ENCODE measurements around the gene GPATCH8.
"Not testable (repeated sequence)": the region's sequence is repeated elsewhere in the genome, so short reads cannot be mapped to it uniquely, and the experiment has no call there.

GPATCH8 gene

DNA sequence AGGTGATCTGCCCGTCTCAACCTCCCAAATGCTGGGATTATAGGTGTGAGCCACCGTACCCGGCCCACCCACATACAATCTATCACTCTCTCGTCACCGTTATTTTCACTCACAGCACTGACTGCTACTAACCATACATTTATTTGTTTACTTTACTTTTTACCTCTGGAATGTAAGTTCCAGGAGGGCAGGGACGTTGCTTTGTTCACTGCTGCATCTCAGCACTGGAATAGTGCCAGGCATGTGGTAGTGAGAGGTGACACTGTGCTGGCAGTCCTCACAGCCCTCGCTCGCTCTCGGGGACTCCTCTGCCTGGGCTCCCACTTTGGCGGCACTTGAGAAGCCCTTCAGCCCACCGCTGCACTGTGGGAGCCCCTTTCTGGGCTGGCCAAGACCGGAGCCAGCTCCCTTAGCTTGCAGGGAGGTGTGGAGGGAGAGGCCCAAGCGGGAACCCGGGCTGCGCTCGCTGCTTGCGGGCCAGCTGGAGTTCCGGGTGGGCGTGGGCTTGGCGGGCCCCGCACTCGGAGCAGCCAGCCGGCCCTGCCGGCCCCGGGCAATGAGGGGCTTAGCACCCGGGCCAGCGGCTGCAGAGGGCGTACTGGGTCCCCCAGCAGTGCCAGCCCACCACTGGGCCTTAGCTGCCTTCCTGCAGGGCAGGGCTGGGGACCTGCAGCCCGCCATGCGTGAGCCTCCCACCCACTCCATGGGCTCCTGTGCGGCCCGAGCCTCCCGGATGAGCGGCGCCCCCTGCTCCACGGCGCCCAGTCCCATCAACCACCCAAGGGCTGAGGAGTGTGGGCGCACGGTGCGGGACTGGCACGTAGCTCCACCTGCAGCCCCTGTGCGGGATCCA lies 134.6 kb downstream of the GPATCH8 start:
- not testable (repeated sequence) for H3K4me3 Mint-ChIP-seq; H3K27ac Mint-ChIP-seq; H3K36me3 Mint-ChIP-seq; H3K4me1 Mint-ChIP-seq (ENCODE audit: low read depth); H3K27me3 Mint-ChIP-seq; H3K9me3 Mint-ChIP-seq (ENCODE audit: low read depth)

DNA sequence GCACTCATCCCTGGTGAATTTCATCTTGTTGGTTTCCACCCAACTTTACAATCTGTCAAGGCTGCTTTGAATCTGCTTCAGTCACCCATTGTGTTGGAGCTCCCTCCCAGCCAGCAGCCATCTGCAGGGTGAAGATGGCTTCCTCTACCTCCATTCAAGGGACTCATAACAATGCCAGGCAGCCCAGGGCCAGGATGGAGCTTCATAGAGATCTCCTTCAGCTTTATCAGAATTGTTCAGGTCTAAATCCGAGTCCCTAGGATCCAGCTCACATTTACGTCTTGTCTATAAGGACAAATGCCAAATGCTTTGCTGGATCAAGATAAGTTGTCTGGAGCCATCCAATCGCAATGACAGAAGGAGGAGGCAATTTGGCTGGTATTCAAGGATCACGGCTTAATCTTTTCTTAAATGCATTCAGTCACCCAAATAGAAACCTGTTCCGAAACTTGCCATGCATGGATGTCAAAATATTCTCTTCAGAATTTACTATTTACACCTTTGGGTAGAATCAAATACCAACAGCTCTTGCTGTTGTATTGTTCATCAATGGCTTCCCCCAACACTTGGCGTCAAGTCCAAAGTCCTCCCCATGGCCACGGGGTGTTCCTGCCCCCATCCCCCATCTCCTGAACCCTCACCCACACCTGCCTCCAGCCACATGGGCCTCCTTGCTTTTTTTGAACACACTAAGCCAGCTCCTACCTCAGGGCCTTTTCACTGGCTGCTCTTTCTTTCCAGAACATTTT lies 135.8 kb downstream of the GPATCH8 start:
- no peaks in the 10 kb centered on the region for H3K36me3 Mint-ChIP-seq
- H3K4me1 Mint-ChIP-seq (ENCODE audit: low read depth): peaks cover 9% of the 10 kb centered on the region
- no peaks in the 10 kb centered on the region for H3K9me3 Mint-ChIP-seq (ENCODE audit: low read depth)
- peaks cover 5% of the 10 kb centered on the region for H3K27me3 Mint-ChIP-seq
- no peak overlapping the region for H3K4me3 Mint-ChIP-seq
- H3K27ac Mint-ChIP-seq: no peak overlapping the region

DNA sequence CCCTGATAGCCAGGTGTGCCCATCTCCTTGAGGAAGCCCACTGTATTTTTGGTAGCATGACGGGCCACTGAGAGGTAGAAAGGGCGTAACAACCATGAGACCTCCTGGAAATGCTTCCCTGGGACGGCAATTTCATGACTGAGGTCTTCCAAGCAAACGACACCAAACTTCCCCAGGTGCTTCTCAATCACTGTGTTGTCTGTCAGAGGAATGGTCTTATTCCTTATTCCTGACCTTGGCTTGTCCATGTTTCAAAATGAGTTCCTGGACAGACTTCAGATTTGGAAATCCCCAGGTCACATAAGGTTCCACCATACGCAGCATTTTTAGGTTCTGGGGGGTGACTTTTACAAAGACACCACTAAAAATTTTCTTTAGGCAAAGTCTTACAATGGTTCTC lies 138.2 kb downstream of the GPATCH8 start:
- H3K27ac Mint-ChIP-seq; H3K36me3 Mint-ChIP-seq; H3K27me3 Mint-ChIP-seq; H3K9me3 Mint-ChIP-seq (ENCODE audit: low read depth); H3K4me1 Mint-ChIP-seq (ENCODE audit: low read depth): not testable (repeated sequence)
- H3K4me3 Mint-ChIP-seq: peak overlapping the region; percentile 50

DNA sequence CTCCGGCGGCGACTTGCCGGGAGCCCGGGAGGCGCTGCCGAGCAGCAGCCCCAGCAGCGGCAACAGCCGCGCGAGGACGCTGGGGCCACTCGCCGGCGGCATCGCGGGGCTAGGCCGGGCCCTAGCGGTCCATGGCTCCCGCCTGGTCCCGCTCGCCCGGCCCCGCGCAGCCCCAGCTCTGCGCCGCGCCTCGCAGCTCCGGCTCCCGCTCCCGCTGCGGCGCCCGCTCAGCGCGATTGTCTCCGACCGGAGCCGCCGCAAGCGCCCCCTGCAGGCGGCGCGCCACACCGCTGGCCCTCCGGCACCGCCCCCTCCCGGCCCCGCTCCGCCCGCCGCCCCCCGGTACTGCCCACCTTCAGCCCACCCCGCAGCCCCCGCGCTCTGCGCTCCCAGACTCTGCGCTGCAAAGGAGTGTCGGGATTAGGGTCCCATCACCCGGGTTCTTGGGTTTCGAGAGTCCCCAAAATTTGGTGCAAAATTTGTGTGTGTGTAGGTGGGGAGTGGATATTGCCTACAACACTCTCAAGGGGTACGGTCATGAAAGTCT lies 139.5 kb downstream of the GPATCH8 start, which contains the start of gene FAM171A2:
Gene FAM171A2, minus strand, starts transcription at position 241 of the 547 bp plus-strand sequence. Its CDS starts 139 bp downstream, at position 102.
- Mint-ChIP-seq H3K27ac (no peak within 1 kb of the TSS), H3K4me3 (peak within 1 kb of the TSS; percentile 80), H3K27me3 (peaks cover 2% of the 10 kb centered on the region), H3K4me1 (ENCODE audit: low read depth) (peaks cover 9% of the 10 kb centered on the region), H3K36me3 (no peaks in the 10 kb centered on the region), H3K9me3 (ENCODE audit: low read depth) (no peaks in the 10 kb centered on the region)

DNA sequence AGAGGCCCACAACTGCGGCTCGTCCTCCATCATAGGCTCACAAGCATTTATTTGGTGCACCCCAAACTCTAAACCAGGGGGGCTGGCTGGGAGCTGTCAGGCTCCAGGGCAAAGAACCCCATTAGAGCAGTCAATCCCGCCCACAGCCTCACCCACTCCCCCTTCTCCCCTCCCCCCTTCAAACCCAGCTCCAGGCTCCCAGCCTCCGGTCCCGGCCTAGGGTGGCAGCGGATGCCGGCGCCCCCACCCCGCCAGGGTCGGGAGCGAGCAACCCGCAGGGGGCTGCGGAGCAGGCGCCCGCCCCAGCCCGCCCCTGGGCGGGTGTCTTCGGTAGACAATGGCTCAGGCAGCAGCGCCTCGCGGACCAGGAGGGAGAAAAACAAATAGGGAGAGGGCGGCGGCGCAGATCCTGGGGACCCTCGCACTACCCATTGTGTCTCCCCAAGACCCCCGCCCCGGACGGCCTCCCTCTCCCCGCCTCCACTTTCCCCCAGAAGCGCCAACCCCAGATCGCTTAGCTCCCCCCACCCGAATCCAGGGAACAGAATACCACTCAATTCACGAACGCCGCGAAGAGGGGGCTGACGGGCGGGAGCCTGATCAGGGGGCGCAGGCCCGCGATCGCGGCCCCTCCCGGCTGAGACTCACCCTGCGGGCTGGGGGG lies 140.1 kb downstream of the GPATCH8 start:
- Mint-ChIP-seq H3K36me3 (no peaks in the 10 kb centered on the region), H3K27ac (no peak overlapping the region), H3K9me3 (ENCODE audit: low read depth) (no peaks in the 10 kb centered on the region), H3K4me1 (ENCODE audit: low read depth) (peaks cover 9% of the 10 kb centered on the region), H3K4me3 (peak overlapping the region; percentile 80), H3K27me3 (peaks cover 2% of the 10 kb centered on the region)

DNA sequence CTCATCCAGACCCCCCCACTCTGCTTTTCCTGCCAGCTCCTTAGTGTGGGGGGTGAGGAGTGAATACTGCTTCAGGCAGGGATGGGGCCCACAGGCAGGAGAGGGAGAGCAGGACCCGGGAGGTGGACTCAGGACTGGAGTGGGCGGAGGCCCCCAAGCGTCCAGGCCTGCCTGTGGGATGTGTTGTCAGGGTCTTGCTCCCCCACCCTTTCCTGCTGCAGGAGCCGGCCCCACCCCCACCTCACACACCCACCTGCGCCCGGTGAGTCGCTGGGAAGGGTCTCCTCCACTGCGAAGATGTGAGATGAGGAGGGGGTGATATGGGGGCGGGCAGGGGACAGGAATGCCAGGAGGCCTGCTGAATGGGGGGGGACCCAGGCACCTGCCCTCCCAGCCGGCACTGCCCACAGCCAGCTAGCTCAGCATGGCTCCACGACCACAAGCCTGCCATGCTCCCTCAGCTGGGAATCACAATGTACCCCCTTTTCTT lies 140.7 kb downstream of the GPATCH8 start:
- H3K36me3 Mint-ChIP-seq: no peaks in the 10 kb centered on the region
- H3K4me3 Mint-ChIP-seq: no peak overlapping the region
- H3K27me3 Mint-ChIP-seq: peaks cover 2% of the 10 kb centered on the region
- H3K27ac Mint-ChIP-seq: no peak overlapping the region
- peaks cover 9% of the 10 kb centered on the region for H3K4me1 Mint-ChIP-seq (ENCODE audit: low read depth)
- H3K9me3 Mint-ChIP-seq (ENCODE audit: low read depth): no peaks in the 10 kb centered on the region

DNA sequence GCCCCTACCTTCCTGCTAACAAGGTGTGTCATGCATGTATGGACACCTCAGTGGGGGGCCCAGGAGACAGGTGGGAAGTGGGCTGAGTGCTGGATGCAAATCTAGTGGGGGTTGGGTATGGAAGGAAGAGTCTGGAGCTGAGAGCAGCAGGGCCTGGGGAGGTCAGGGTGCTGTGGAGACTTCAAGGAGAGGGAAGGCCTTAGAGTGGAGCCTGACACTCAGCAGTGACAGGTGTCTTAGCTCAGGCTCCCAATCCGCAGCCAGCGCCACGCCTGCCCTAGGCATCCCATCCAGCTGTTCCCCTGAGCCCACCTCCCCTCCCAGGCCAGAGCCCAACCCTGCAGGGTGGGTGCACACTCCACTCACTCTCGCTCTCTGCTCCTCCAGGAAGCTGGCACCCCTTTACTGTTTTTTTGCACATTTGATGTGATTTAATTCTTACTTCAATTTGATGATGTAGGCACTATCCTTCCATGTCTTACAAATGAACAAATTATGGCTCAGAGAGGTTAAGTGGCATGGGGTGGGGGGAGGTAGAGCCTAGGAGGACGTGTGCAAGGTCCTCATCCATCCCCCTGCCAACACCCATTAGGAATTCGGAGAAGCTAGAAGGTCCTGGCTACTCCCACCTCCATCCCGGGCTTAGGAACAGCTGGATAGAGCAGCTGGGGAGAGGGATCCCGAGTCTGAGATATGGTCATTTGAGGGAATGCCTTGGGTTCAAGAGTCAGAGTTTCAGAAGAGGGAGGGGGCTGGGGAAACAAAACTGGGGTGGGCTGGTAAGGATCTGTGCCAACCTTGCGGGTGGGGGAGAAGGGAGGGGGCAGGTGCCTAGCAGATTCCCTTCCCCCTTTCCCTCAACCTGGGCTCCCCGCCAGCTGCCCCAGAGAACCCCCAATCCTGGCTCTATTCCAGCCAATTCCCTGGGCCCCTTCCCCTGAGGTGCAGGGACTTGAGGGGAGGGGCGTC lies 141.6 kb downstream of the GPATCH8 start:
- Mint-ChIP-seq H3K27ac (no peak overlapping the region), H3K4me1 (ENCODE audit: low read depth) (peaks cover 9% of the 10 kb centered on the region), H3K4me3 (no peak overlapping the region), H3K9me3 (ENCODE audit: low read depth) (no peaks in the 10 kb centered on the region), H3K27me3 (peaks cover 2% of the 10 kb centered on the region), H3K36me3 (no peaks in the 10 kb centered on the region)

DNA sequence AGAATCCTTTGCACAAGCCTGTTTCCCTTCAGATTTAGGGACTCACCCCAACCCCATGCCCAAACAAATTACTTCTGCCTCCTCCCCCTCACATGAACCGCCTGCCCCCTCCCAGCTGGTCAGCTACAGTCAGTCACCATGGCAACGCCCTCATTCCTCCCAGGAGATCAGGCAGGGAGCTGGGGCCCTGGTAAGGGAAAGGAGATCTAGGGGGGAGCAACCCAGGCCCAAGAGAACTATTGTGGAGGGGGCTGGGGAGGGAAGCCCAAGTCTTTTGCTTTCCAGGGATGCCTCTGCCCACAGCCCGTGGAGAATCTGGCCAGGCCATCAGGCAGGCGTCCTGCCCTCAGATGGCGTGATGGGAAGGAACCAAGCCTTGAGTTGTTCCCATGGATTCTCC lies 142.4 kb downstream of the GPATCH8 start:
- H3K9me3 Mint-ChIP-seq (ENCODE audit: low read depth): no peaks in the 10 kb centered on the region
- peaks cover 2% of the 10 kb centered on the region for H3K27me3 Mint-ChIP-seq
- peaks cover 9% of the 10 kb centered on the region for H3K4me1 Mint-ChIP-seq (ENCODE audit: low read depth)
- H3K4me3 Mint-ChIP-seq: no peak overlapping the region
- no peak overlapping the region for H3K27ac Mint-ChIP-seq
- no peaks in the 10 kb centered on the region for H3K36me3 Mint-ChIP-seq

DNA sequence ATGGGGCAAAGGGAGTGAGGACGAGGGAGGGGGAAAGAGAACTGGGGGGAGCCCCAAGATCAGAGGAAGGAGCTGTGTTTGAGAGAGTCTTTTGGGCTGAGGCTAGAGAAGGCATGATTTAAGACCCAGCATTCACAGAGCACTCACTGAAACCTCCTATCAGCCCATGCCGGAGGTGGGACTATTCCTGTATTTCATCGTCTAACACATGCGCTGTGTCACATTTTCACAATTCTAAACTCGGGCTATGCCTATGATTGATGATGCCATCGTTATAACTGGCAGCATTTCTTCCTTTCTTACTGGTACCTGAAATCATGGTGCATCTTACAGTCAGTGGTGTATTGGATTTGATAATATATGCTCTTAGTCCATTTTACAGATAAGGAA lies 143.1 kb downstream of the GPATCH8 start:
- no peaks in the 10 kb centered on the region for H3K9me3 Mint-ChIP-seq (ENCODE audit: low read depth)
- no peak overlapping the region for H3K27ac Mint-ChIP-seq
- H3K4me3 Mint-ChIP-seq: no peak overlapping the region
- H3K4me1 Mint-ChIP-seq (ENCODE audit: low read depth): peaks cover 9% of the 10 kb centered on the region
- H3K27me3 Mint-ChIP-seq: no peaks in the 10 kb centered on the region
- no peaks in the 10 kb centered on the region for H3K36me3 Mint-ChIP-seq

DNA sequence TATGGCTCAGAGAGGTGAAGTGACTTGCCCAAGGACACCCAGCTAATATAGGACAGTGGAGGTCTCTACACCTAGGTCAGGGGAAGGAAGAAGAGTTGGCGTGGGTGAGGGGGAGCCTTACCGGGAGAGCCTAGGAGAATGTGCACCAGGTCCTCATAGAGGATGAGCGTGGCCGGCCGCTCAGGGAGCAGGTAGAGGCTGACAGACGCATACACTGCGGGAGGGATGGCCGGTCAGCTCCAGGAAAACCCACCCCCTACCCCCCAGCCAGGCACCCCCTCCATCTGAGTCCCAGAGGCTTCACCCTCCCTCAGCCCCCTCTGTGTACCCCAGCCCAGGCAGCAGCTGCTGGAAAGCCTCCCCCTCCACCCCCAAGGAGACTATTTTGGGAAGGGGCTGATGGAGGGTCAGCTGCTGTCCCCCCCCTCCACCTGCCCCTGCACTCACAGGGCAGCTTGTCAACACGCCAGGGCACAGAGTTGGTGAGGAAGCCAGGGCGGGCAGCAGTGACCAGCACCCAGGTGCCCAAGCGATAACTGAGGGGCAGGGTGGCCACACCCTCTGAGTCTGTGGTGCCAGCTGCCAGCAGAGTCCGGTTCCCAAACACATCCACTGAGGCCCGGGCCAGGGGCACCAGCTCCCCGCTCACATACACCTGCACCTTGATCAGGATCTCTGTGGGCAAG lies 143.6 kb downstream of the GPATCH8 start:
- H3K36me3 Mint-ChIP-seq: no peaks in the 10 kb centered on the region
- no peaks in the 10 kb centered on the region for H3K9me3 Mint-ChIP-seq (ENCODE audit: low read depth)
- H3K4me3 Mint-ChIP-seq: no peak overlapping the region
- no peaks in the 10 kb centered on the region for H3K27me3 Mint-ChIP-seq
- no peak overlapping the region for H3K27ac Mint-ChIP-seq
- H3K4me1 Mint-ChIP-seq (ENCODE audit: low read depth): peaks cover 7% of the 10 kb centered on the region

DNA sequence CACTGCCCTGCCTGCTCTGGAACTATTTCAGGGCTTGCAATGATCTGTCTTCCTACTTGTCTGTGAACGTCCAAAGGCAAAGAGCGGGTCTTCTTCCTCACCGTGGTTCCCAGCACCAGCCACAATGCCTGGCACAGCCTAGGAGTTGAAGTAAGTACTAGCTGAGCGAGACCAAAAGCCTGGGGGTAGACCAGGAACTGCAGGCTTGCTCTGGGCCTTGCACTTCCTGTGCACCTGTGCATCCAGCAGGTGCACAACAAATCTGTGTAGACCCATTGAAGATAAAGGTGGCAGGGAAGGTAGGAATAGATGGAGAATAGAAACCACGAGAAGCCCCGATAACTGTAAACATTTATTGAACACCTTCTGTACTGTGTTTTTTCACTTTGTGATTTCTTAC lies 144.2 kb downstream of the GPATCH8 start:
- Mint-ChIP-seq H3K27ac (no peak overlapping the region), H3K9me3 (ENCODE audit: low read depth) (no peaks in the 10 kb centered on the region), H3K4me3 (no peak overlapping the region), H3K27me3 (no peaks in the 10 kb centered on the region), H3K4me1 (ENCODE audit: low read depth) (peaks cover 7% of the 10 kb centered on the region), H3K36me3 (no peaks in the 10 kb centered on the region)

DNA sequence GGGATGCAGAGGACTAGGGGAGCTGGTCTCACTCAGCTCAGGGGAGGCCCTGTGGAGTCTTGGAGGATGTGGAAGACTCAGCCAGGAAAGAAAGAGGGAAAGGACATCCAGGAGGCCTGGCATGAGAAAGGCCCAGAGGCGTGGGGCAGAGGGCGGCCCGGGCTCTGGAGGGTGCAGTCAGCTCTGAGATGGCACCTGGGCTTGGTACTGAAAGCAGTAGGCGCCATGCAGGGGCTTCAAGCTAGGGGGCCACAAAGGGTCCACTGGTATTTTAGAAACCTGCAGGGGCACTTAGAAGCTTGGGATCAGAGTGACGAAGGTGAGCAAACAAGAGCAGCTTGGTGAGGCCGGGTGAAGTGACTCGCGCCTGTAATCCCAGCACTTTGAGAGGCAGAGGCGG lies 145.1 kb downstream of the GPATCH8 start:
- no peaks in the 10 kb centered on the region for H3K9me3 Mint-ChIP-seq (ENCODE audit: low read depth)
- H3K27me3 Mint-ChIP-seq: no peaks in the 10 kb centered on the region
- H3K4me3 Mint-ChIP-seq: no peak overlapping the region
- H3K4me1 Mint-ChIP-seq (ENCODE audit: low read depth): peaks cover 7% of the 10 kb centered on the region
- H3K36me3 Mint-ChIP-seq: no peaks in the 10 kb centered on the region
- H3K27ac Mint-ChIP-seq: no peak overlapping the region

DNA sequence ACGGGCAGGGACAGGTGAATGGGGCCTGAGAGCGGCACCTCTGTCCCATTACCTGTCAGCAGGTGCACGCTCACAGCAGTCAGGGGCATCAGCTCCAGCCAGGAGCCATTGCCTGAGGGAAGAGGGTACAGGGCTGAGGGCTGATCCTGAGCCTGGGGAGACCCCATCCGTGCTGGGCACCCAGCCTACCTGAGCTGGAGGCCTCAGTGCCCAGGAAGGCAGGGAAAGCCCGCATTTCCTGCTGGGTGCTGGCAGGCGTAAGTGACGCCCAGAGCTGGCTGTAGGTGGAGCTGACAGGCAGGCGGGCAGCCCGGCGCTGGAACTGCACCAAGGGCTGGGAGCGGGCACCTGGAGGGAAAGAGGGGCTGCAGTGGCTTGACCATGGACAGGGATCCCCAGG lies 147.0 kb downstream of the GPATCH8 start:
- Mint-ChIP-seq H3K36me3 (no peaks in the 10 kb centered on the region), H3K4me3 (no peak overlapping the region), H3K4me1 (ENCODE audit: low read depth) (peaks cover 7% of the 10 kb centered on the region), H3K9me3 (ENCODE audit: low read depth) (no peaks in the 10 kb centered on the region), H3K27me3 (no peaks in the 10 kb centered on the region), H3K27ac (no peak overlapping the region)

All from activated naive CD8-positive, alpha-beta T cell (primary cell).